ENCODE data around the gene QPRT.

DNA sequence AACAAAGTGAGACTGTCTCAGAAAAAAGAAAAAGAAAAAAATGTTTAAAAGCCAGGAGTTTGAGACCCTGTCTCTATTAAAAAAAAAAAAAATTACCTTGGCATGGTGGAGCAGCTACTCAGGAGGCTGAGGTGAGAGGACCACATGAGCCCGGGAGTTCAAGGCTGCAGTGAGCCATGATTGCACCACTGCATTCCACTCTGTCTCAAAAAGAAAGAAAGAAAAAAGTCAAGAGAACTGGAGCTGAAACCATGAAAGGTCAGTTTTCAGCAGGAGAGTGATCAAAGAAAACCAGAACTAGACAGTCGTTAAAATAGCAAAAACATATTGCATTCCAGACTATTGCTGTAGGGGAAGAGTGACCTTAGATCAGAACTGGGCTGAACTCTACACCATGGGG, 8.8 kb downstream of the QPRT start:
- TF ChIP-seq, protein P1, sequence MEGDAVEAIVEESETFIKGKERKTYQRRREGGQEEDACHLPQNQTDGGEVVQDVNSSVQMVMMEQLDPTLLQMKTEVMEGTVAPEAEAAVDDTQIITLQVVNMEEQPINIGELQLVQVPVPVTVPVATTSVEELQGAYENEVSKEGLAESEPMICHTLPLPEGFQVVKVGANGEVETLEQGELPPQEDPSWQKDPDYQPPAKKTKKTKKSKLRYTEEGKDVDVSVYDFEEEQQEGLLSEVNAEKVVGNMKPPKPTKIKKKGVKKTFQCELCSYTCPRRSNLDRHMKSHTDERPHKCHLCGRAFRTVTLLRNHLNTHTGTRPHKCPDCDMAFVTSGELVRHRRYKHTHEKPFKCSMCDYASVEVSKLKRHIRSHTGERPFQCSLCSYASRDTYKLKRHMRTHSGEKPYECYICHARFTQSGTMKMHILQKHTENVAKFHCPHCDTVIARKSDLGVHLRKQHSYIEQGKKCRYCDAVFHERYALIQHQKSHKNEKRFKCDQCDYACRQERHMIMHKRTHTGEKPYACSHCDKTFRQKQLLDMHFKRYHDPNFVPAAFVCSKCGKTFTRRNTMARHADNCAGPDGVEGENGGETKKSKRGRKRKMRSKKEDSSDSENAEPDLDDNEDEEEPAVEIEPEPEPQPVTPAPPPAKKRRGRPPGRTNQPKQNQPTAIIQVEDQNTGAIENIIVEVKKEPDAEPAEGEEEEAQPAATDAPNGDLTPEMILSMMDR (conservative IDR thresholded peaks at IDR 0.05 in 1 of 2, IDR thresholded peaks at IDR 0.05 in 1 of 2; ENCODE audit: low read depth in 1 of 2, low read length in 2 of 2): no peak
- TF ChIP-seq EZH2 (IDR thresholded peaks at IDR 0.05; ENCODE audit: low read length, missing control alignments): no peak
